Muscle of leg (tissue), 11 donors: ENCODE measurements around the gene TIMM10B. TPM values are rescaled to one million over a fixed set of nuclear protein-coding genes. Genes with fewer than 3 reads are reported as not detected.

ENCODE experiments used
- DNase-seq: peaks from one replicate; pipeline ENCODE4 v3.0.0; 2013
- H3K27ac ChIP-seq: one replicate; pipeline ENCODE4 v1.5.1; 2013; ENCODE audit warnings: mild to moderate bottlenecking, low read length, control low read depth
- H3K27me3 ChIP-seq: one replicate; pipeline ENCODE4 v1.6.1; 2013; ENCODE audit warnings: low read length; ENCODE audit not compliant: control insufficient read depth, insufficient read depth
- H3K36me3 ChIP-seq: one replicate; pipeline ENCODE4 v1.6.1; 2013; ENCODE audit warnings: low read length; ENCODE audit not compliant: control insufficient read depth, insufficient read depth
- H3K4me1 ChIP-seq: one replicate; pipeline ENCODE4 v1.6.1; 2013; ENCODE audit warnings: low read length; ENCODE audit not compliant: control insufficient read depth, insufficient read depth
- H3K4me3 ChIP-seq: one replicate; pipeline ENCODE4 v1.5.1; 2013; ENCODE audit warnings: low read length, control low read depth
- H3K9me3 ChIP-seq: replicated peaks from 2 replicates; pipeline ENCODE4 v1.6.1; 2013; ENCODE audit warnings: low read depth, low read length; ENCODE audit not compliant: control insufficient read depth
- WGBS: methylation state at CpG from one replicate; pipeline ENCODE4 v1.1.5; 2013; ENCODE audit warnings: missing lambda C conversion rate; ENCODE audit not compliant: insufficient coverage; 5-methylcytosine and 5-hydroxymethylcytosine counted together
- polyA plus RNA-seq, 8 donors: library from polyadenylated mRNA; unstranded; fragments of 120-200 nt; gene quantifications; one replicate each; pipeline versions ENCODE4 v1.2.1 to v1.2.3, GENCODE V29; 2013; ENCODE audit warnings: inconsistent platforms in 1 of 8, low replicate concordance in 1 of 8; ENCODE audit not compliant: insufficient read length in 8 of 8, insufficient read depth in 1 of 8
- total RNA-seq: library from RNA; stranded (reverse); fragments of 120-200 nt; gene quantifications from one replicate; pipeline ENCODE4 v1.2.4, GENCODE V29; 2013

Gene TIMM10B
- total and polyA plus RNA-seq, 9 donors = 16.1 to 23.9 (median 17.7) TPM

DNA sequence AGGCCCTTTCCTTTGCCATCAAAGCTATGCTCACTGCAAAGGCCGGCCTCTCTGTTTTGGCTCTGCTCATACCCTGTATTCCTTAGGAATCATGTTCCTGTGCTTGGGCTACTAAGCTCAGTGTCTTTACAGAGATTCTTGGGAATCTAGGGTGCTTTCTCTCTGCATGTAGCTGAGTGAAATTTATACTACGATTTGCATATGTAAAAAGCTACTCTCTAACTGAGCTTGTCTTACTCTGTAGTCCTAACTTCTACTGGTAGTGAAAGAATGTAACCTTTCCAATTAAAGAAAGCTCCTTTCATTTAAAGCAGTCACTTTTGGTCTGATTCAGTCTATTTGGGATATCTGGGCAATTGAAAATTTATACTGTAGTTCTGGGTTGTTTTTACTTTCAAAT lies 48.0 kb downstream of the TIMM10B start:
- 100% methylated on average over 1 of the region's 2 CpGs for WGBS
- no peak overlapping the region for H3K27ac ChIP-seq
- H3K36me3 ChIP-seq = peaks cover 20% of the 10 kb centered on the region
- H3K4me3 ChIP-seq = no peak overlapping the region
- no peaks in the 10 kb centered on the region for H3K4me1 ChIP-seq
- H3K9me3 ChIP-seq = no peaks in the 10 kb centered on the region
- DNase-seq = no peak
- H3K27me3 ChIP-seq = no peaks in the 10 kb centered on the region

DNA sequence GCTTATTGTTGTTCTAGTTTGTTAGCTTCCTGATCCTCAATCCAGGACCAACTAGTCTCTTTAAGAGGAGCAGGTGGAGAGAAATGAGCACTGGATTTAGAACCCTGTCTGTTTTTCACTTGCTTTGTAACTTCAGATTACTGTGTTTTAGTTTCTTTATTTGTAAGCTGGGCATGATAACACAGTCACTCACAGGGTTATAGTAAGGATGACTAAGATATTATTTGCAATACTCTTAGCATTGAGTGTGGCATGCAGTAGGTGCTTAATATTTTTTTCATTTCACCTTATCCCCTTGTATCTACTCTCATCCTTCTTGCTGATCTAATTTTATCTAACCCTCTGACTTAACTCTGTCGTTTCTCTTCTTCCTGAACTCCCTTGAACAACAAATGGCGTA lies 49.5 kb downstream of the TIMM10B start:
- Histone ChIP-seq H3K36me3 (peaks cover 23% of the 10 kb centered on the region), H3K4me1 (no peaks in the 10 kb centered on the region), H3K4me3 (no peak overlapping the region), H3K9me3 (no peaks in the 10 kb centered on the region), H3K27ac (no peak overlapping the region), H3K27me3 (no peaks in the 10 kb centered on the region)
- WGBS = 95% methylated on average over 2 of the region's 2 CpGs
- DNase-seq = no peak

- peak; percentile 69 for DNase-seq
- H3K9me3 ChIP-seq = no peaks in the 10 kb centered on the region
- no peaks in the 10 kb centered on the region for H3K27me3 ChIP-seq
- H3K4me3 ChIP-seq = no peak overlapping the region
- H3K27ac ChIP-seq = no peak overlapping the region
- peaks cover 23% of the 10 kb centered on the region for H3K36me3 ChIP-seq
- WGBS = no CpG with 5 or more reads among the region's 1 CpG
- no peaks in the 10 kb centered on the region for H3K4me1 ChIP-seq
These were observed 50.0 kb downstream of the TIMM10B start for GRCh38 chr11:6531267-6531752.

Other genes with a start within 250 kb of the TIMM10B start
- gene FHIP1B, start 246.9 kb upstream of the TIMM10B start, total RNA-seq = 14.0 TPM
- 10 to 100 TPM; 19.0 to 32.1 (median 24.9) TPM for gene FHIP1B, start 246.9 kb upstream of the TIMM10B start, polyA plus RNA-seq
- gene CNGA4, start 242.4 kb upstream of the TIMM10B start, total RNA-seq = not detected
- under 1 TPM in 7 of 8 donors, not detected in 1; 0.07 to 0.43 (median 0.21) TPM for gene CNGA4, start 242.4 kb upstream of the TIMM10B start, polyA plus RNA-seq
- gene CCKBR, start 221.7 kb upstream of the TIMM10B start, total RNA-seq = not detected
- gene CCKBR, start 221.7 kb upstream of the TIMM10B start, polyA plus RNA-seq = under 1 TPM in 2 of 8 donors, not detected in 6; 0.09 to 0.21 TPM
- 43.5 TPM for gene CAVIN3, start 161.0 kb upstream of the TIMM10B start, total RNA-seq
- gene CAVIN3, start 161.0 kb upstream of the TIMM10B start, polyA plus RNA-seq = 10 to 100 TPM; 28.3 to 42.7 (median 35.8) TPM
- 16.7 TPM for gene SMPD1, start 91.0 kb upstream of the TIMM10B start, total RNA-seq
- 10 to 100 TPM; 22.9 to 28.4 (median 26.0) TPM for gene SMPD1, start 91.0 kb upstream of the TIMM10B start, polyA plus RNA-seq
- 26.4 TPM for gene APBB1, start 62.4 kb upstream of the TIMM10B start, total RNA-seq
- 10 to 100 TPM; 26.0 to 33.2 (median 30.5) TPM for gene APBB1, start 62.4 kb upstream of the TIMM10B start, polyA plus RNA-seq
- 1.3 TPM for gene HPX, start 40.5 kb upstream of the TIMM10B start, total RNA-seq
- gene HPX, start 40.5 kb upstream of the TIMM10B start, polyA plus RNA-seq = 1 to 10 TPM in 7 of 8 donors, under 1 TPM in 1; 0.88 to 3.9 (median 2.8) TPM
- 15.3 TPM for gene TRIM3, start 7.6 kb upstream of the TIMM10B start, total RNA-seq
- 10 to 100 TPM; 11.4 to 20.0 (median 15.8) TPM for gene TRIM3, start 7.6 kb upstream of the TIMM10B start, polyA plus RNA-seq
- gene ARFIP2, start 170 bp upstream of the TIMM10B start, total RNA-seq = 29.7 TPM
- 10 to 100 TPM; 32.0 to 41.4 (median 35.9) TPM for gene ARFIP2, start 170 bp upstream of the TIMM10B start, polyA plus RNA-seq
- 4.1 TPM for gene DNHD1, start 15.8 kb downstream of the TIMM10B start, total RNA-seq
- gene DNHD1, start 15.8 kb downstream of the TIMM10B start, polyA plus RNA-seq = 10 to 100 TPM in 1 of 8 donors, 1 to 10 TPM in 7; 3.3 to 10.7 (median 6.7) TPM
- 24.3 TPM for gene RRP8, start 122.1 kb downstream of the TIMM10B start, total RNA-seq
- gene RRP8, start 122.1 kb downstream of the TIMM10B start, polyA plus RNA-seq = 10 to 100 TPM; 16.7 to 20.6 (median 18.8) TPM
- gene ILK, start 122.3 kb downstream of the TIMM10B start, total RNA-seq = 144 TPM
- gene ILK, start 122.3 kb downstream of the TIMM10B start, polyA plus RNA-seq = 100 to 1,000 TPM; 139 to 165 (median 149) TPM
- gene TAF10, start 130.7 kb downstream of the TIMM10B start, total RNA-seq = 76.3 TPM
- gene TAF10, start 130.7 kb downstream of the TIMM10B start, polyA plus RNA-seq = 100 to 1,000 TPM in 6 of 8 donors, 10 to 100 TPM in 2; 95.7 to 128 (median 110) TPM
- gene TPP1, start 137.9 kb downstream of the TIMM10B start, total RNA-seq = 17.1 TPM
- 10 to 100 TPM; 30.9 to 52.0 (median 37.8) TPM for gene TPP1, start 137.9 kb downstream of the TIMM10B start, polyA plus RNA-seq
- 36.3 TPM for gene DCHS1, start 174.3 kb downstream of the TIMM10B start, total RNA-seq
- gene DCHS1, start 174.3 kb downstream of the TIMM10B start, polyA plus RNA-seq = 10 to 100 TPM; 30.7 to 69.3 (median 51.0) TPM
- 37.2 TPM for gene MRPL17, start 201.8 kb downstream of the TIMM10B start, total RNA-seq
- 10 to 100 TPM; 63.5 to 86.7 (median 71.7) TPM for gene MRPL17, start 201.8 kb downstream of the TIMM10B start, polyA plus RNA-seq